HepG2 (cell line): ENCODE measurements around the gene NDE1. TPM values are rescaled to one million over a fixed set of nuclear protein-coding genes. Genes with fewer than 3 reads are reported as not detected.

Source experiments
- ATF1 ChIP-seq: IDR thresholded peaks from 2 replicates; pipeline ENCODE4 v1.6.1; 2016; ENCODE audit warnings: mild to moderate bottlenecking, control low read depth
- ELF3 ChIP-seq: IDR thresholded peaks from 2 replicates; pipeline ENCODE4 v1.6.1; 2016; ENCODE audit warnings: missing genetic modification reagents, missing compliant biosample characterization
- FOXK1 ChIP-seq: sonication (generic); formaldehyde crosslinking; IDR thresholded peaks from 2 replicates; pipeline ENCODE4 v1.4.0; 2020; ENCODE audit warnings: low read depth, missing genetic modification reagents, borderline replicate concordance
- FOXP1 ChIP-seq, 2 experiments: fragments of 450-650 bp in 1 of 2; IDR thresholded peaks; 2 replicates each; pipeline ENCODE4 v1.6.1; 2017 to 2018; ENCODE audit warnings: antibody characterized with exemption in 1 of 2
- GABPB1 ChIP-seq: IDR thresholded peaks from 2 replicates; pipeline ENCODE4 v1.6.1; 2016; ENCODE audit warnings: mild to moderate bottlenecking, missing genetic modification reagents, moderate library complexity, missing compliant biosample characterization
- HDAC2 ChIP-seq: sonication (generic); formaldehyde crosslinking; IDR thresholded peaks from 2 replicates; pipeline ENCODE4 v1.4.0; 2020; ENCODE audit warnings: missing genetic modification reagents
- HMG20A ChIP-seq: IDR thresholded peaks from 2 replicates; pipeline ENCODE4 v1.6.1; 2016; ENCODE audit warnings: borderline replicate concordance
- KDM6A ChIP-seq: IDR thresholded peaks from 2 replicates; pipeline ENCODE4 v1.6.1; 2016; ENCODE audit warnings: low read depth
- KMT2A ChIP-seq: sonication (generic); formaldehyde crosslinking; IDR thresholded peaks from 2 replicates; pipeline ENCODE4 v1.4.0; 2020; ENCODE audit warnings: missing genetic modification reagents
- MBD4 ChIP-seq: IDR thresholded peaks from 2 replicates; pipeline ENCODE4 v1.6.1; 2012; ENCODE audit warnings: low read length, inconsistent platforms, borderline replicate concordance
- MED1 ChIP-seq: sonication (generic); formaldehyde crosslinking; IDR thresholded peaks from 2 replicates; pipeline ENCODE4 v1.4.0; 2020; ENCODE audit warnings: missing genetic modification reagents
- NCOA2 ChIP-seq: sonication (generic); formaldehyde crosslinking; IDR thresholded peaks from 2 replicates; pipeline ENCODE4 v1.8.0; 2022; ENCODE audit warnings: inconsistent platforms
- NFIC ChIP-seq: IDR thresholded peaks from 2 replicates; pipeline ENCODE4 v1.6.1; 2012; ENCODE audit warnings: mild to moderate bottlenecking, low read length, inconsistent platforms
- POLR2A ChIP-seq, 2 experiments: IDR thresholded peaks; 2 replicates each; pipeline ENCODE4 v1.6.1; 2011; ENCODE audit warnings: low read depth in 2 of 2, low read length in 2 of 2, mild to moderate bottlenecking in 1 of 2, moderate library complexity in 1 of 2; ENCODE audit not compliant: insufficient read depth in 1 of 2
- POLR2AphosphoS5 ChIP-seq: IDR thresholded peaks from 2 replicates; pipeline ENCODE4 v1.6.1; 2012; ENCODE audit warnings: low read depth, low read length
- SIN3A ChIP-seq: IDR thresholded peaks from 2 replicates; pipeline ENCODE4 v1.6.1; 2011; ENCODE audit warnings: low read depth, mild to moderate bottlenecking, control low read depth, low read length, borderline replicate concordance
- SOX5 ChIP-seq: IDR thresholded peaks from 2 replicates; pipeline ENCODE4 v1.6.1; 2016; ENCODE audit warnings: borderline replicate concordance
- SP5 ChIP-seq: IDR thresholded peaks from 2 replicates; pipeline ENCODE4 v1.6.1; 2016; ENCODE audit warnings: low read depth, borderline replicate concordance
- THAP11 ChIP-seq: IDR thresholded peaks from 2 replicates; pipeline ENCODE4 v1.6.1; 2016; ENCODE audit warnings: missing biosample characterization, missing genetic modification reagents
- ZFP82 ChIP-seq: sonication (generic); formaldehyde crosslinking; IDR thresholded peaks from 2 replicates; pipeline ENCODE4 v1.5.1; 2020; ENCODE audit warnings: mild to moderate bottlenecking, missing genetic modification reagents, borderline replicate concordance
- ZNF383 ChIP-seq: sonication (generic); formaldehyde crosslinking; IDR thresholded peaks from 2 replicates; pipeline ENCODE4 v1.4.0; 2020; ENCODE audit warnings: missing genetic modification reagents, mild to moderate bottlenecking, borderline replicate concordance
- ZNF510 ChIP-seq: sonication (generic); formaldehyde crosslinking; IDR thresholded peaks from 2 replicates; pipeline ENCODE4 v1.4.0; 2020; ENCODE audit warnings: low read depth, mild to moderate bottlenecking, missing genetic modification reagents
- ZNF552 ChIP-seq: sonication (generic); formaldehyde crosslinking; IDR thresholded peaks from 2 replicates; pipeline ENCODE4 v1.9.0; 2022; ENCODE audit warnings: missing genetic modification reagents, mild to moderate bottlenecking, borderline replicate concordance
- ZNF605 ChIP-seq: sonication (generic); formaldehyde crosslinking; IDR thresholded peaks from 2 replicates; pipeline ENCODE4 v1.8.0; 2022; ENCODE audit warnings: mild to moderate bottlenecking, missing genetic modification reagents
- ZNF75D ChIP-seq: sonication (generic); formaldehyde crosslinking; IDR thresholded peaks from 2 replicates; pipeline ENCODE4 v1.8.1; 2023; ENCODE audit warnings: missing genetic modification reagents, mild to moderate bottlenecking, borderline replicate concordance
- ZNF816 ChIP-seq: sonication (generic); formaldehyde crosslinking; IDR thresholded peaks from 2 replicates; pipeline ENCODE4 v1.8.0; 2022; ENCODE audit warnings: missing genetic modification reagents, mild to moderate bottlenecking, borderline replicate concordance
- ZSCAN25 ChIP-seq: sonication (generic); formaldehyde crosslinking; IDR thresholded peaks from 2 replicates; pipeline ENCODE4 v1.8.0; 2022; ENCODE audit warnings: mild to moderate bottlenecking, missing genetic modification reagents
- polyA plus RNA-seq, 8 experiments: library from polyadenylated mRNA; depleted of rRNA in 3 of 8; stranded (reverse) in 7 of 8; unstranded in 1 of 8; fragments of >200 nt; fragmentation: Illumina TruSeq in 4 of 8; extraction: Trizol in 4 of 8; gene quantifications; 2 replicates each; pipeline versions ENCODE4 v1.2.1 to v1.2.3, GENCODE V29; 2011 to 2016; ENCODE audit warnings: low read depth in 4 of 8, missing spikeins in 1 of 8, mixed read lengths in 1 of 8; ENCODE audit not compliant: insufficient read depth in 1 of 8
- total RNA-seq, 5 experiments: library from RNA; depleted of rRNA; stranded (reverse); fragments of >200 nt; fragmentation: Illumina TruSeq; extraction: Trizol; gene quantifications; 2 replicates each; pipeline ENCODE4 v1.2.3, GENCODE V29; 2016; ENCODE audit warnings: low read depth in 1 of 5
- TF ChIP-seq, protein P1 (sequence below): IDR thresholded peaks from 2 replicates; pipeline ENCODE4 v1.6.1; 2016; ENCODE audit warnings: missing compliant biosample characterization, missing genetic modification reagents, borderline replicate concordance
- TF ChIP-seq, protein P2 (sequence below): fragments of 450-650 bp; IDR thresholded peaks from 2 replicates; pipeline ENCODE4 v1.6.1; 2017; ENCODE audit warnings: mild to moderate bottlenecking

NDE1 gene
- total and polyA plus RNA-seq, 2 of the 13 experiments (the other 11 are each of a cell fraction or from before 2014, with no cell fraction given), result 40.9 to 72.5 TPM

DNA sequence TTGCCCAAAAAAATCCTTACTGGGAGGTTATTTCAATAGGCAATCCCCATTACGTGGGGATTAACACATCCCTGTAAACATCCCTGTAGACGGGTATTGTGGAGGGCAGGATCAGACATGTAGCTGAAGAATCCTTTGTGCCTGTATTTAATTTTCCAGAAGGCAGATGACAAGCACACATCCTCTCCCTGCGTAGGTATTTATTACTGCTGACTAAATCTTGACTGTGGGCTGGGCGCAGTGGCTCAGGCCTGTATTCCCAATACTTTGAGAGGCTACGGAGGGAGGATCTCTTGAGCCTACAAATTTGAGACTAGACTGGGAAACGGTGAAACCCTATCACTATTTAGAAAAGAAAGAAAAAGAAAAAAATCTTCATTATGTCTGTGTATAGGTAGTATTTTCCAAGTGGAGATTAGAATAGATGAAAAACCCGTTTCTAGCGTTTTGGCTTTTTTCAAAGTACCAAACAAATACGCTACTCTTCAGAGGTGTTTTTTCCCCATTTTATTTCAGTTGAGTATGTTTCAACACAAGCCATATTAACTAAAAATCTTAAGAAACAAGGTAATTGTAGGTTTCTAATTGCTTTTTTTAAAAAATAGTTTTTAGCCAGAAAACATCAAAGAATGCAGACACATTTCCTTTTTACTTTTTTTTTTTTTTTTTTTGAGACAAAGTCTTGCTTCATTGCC is 5.6 kb upstream of the NDE1 start (continued):
- TF ChIP-seq SOX5 (CRISPR knock-in tag) (peak; percentile 82), ZNF383 (no peak), POLR2A (IDR thresholded peaks at IDR 0.05; ENCODE audit: insufficient read depth in 1 of 2, low read depth in 2 of 2, low read length in 2 of 2) (peak; percentile 60 to 61; a peak in 3 of 4 replicates), NCOA2 (CRISPR knock-in tag) (0 out of 2 replicates have a peak, but pooled peaks have one; percentile 6), ZNF605 (no peak), HMG20A (CRISPR knock-in tag) (peak; percentile 66; the same call in 1 of the 2 replicates), SP5 (CRISPR knock-in tag) (peak; percentile 31; the same call in 1 of the 2 replicates), KDM6A (CRISPR knock-in tag) (no peak), MBD4 (0 out of 2 replicates have a peak, but pooled peaks have one; percentile 27), NFIC (peak; percentile 29; the same call in 1 of the 2 replicates), SIN3A (peak; percentile 44; the same call in 1 of the 2 replicates), ELF3 (CRISPR knock-in tag) (peak; percentile 32; the same call in 1 of the 2 replicates), ZFP82 (CRISPR knock-in tag) (peak; percentile 77; the same call in 1 of the 2 replicates), GABPB1 (CRISPR knock-in tag) (0 out of 2 replicates have a peak, but pooled peaks have one; percentile 0), FOXP1 (IDR thresholded peaks at IDR 0.05) (no peak; the same call in 1 of the 2 replicates), FOXP1 (CRISPR knock-in tag; IDR thresholded peaks at IDR 0.05) (peak; percentile 55), MED1 (CRISPR knock-in tag) (peak; percentile 86), KMT2A (CRISPR knock-in tag) (0 out of 2 replicates have a peak, but pooled peaks have one; percentile 45), ZSCAN25 (CRISPR knock-in tag) (0 out of 2 replicates have a peak, but pooled peaks have one; percentile 30), FOXK1 (CRISPR knock-in tag) (peak; percentile 81), POLR2AphosphoS5 (peak; percentile 62), ZNF816 (peak; percentile 80; the same call in 1 of the 2 replicates), ZNF552 (no peak), ZNF510 (CRISPR knock-in tag) (0 out of 2 replicates have a peak, but pooled peaks have one; percentile 44), HDAC2 (CRISPR knock-in tag) (peak; percentile 73), ATF1 (CRISPR knock-in tag) (no peak), THAP11 (CRISPR knock-in tag) (peak; percentile 29; the same call in 1 of the 2 replicates), ZNF75D (no peak)
- TF ChIP-seq, protein P1, sequence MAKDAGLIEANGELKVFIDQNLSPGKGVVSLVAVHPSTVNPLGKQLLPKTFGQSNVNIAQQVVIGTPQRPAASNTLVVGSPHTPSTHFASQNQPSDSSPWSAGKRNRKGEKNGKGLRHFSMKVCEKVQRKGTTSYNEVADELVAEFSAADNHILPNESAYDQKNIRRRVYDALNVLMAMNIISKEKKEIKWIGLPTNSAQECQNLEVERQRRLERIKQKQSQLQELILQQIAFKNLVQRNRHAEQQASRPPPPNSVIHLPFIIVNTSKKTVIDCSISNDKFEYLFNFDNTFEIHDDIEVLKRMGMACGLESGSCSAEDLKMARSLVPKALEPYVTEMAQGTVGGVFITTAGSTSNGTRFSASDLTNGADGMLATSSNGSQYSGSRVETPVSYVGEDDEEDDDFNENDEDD (CRISPR knock-in tag), result peak; percentile 38; the same call in 1 of the 2 replicates
- TF ChIP-seq, protein P2, sequence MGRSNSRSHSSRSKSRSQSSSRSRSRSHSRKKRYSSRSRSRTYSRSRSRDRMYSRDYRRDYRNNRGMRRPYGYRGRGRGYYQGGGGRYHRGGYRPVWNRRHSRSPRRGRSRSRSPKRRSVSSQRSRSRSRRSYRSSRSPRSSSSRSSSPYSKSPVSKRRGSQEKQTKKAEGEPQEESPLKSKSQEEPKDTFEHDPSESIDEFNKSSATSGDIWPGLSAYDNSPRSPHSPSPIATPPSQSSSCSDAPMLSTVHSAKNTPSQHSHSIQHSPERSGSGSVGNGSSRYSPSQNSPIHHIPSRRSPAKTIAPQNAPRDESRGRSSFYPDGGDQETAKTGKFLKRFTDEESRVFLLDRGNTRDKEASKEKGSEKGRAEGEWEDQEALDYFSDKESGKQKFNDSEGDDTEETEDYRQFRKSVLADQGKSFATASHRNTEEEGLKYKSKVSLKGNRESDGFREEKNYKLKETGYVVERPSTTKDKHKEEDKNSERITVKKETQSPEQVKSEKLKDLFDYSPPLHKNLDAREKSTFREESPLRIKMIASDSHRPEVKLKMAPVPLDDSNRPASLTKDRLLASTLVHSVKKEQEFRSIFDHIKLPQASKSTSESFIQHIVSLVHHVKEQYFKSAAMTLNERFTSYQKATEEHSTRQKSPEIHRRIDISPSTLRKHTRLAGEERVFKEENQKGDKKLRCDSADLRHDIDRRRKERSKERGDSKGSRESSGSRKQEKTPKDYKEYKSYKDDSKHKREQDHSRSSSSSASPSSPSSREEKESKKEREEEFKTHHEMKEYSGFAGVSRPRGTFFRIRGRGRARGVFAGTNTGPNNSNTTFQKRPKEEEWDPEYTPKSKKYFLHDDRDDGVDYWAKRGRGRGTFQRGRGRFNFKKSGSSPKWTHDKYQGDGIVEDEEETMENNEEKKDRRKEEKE, result no peak
